GM23338 (cell line): Measurements from ENCODE around the gene NPL.

ENCODE experiments used
- CREB1 ChIP-seq: fragments of 250-450 bp; sonication (Bioruptor Pico); IDR thresholded peaks from 2 replicates; pipeline ENCODE4 v1.5.0; 2020; ENCODE audit warnings: low read depth, mild to moderate bottlenecking, moderate library complexity
- CTCF ChIP-seq, 2 experiments: fragments of 200-600 bp in 1 of 2; sonication (generic) in 1 of 2; conservative IDR thresholded peaks; 2 replicates each; pipeline versions ENCODE4 v1.5.1 to v1.6.1; 2016 to 2017; ENCODE audit warnings: antibody characterized with exemption in 2 of 2, low read depth in 2 of 2, mild to moderate bottlenecking in 2 of 2, moderate library complexity in 1 of 2
- EZH2 ChIP-seq: fragments of 200-600 bp; sonication (generic); IDR thresholded peaks from one replicate; pipeline ENCODE4 v1.8.0; 2017; ENCODE audit warnings: antibody characterized with exemption, mild to moderate bottlenecking, low read depth; ENCODE audit not compliant: unreplicated experiment
- EZH2phosphoT487 ChIP-seq: fragments of 200-600 bp; sonication (generic); IDR thresholded peaks from one replicate; pipeline ENCODE4 v1.8.1; 2018; ENCODE audit warnings: antibody characterized with exemption; ENCODE audit not compliant: unreplicated experiment
- REST ChIP-seq: IDR thresholded peaks from one replicate; pipeline ENCODE4 v1.6.1; 2018; ENCODE audit warnings: antibody characterized with exemption; ENCODE audit not compliant: unreplicated experiment
- ZNF331 ChIP-seq: fragments of 250-450 bp; sonication (Bioruptor Pico); IDR thresholded peaks from 2 replicates; pipeline ENCODE4 v1.5.0; 2020; ENCODE audit warnings: low read depth, mild to moderate bottlenecking, moderate library complexity

GRCh38 chr1:182794676-182795201 lies 5.2 kb downstream of the NPL start:
- TF ChIP-seq CTCF (conservative IDR thresholded peaks at IDR 0.05; ENCODE audit: low read depth in 2 of 2): no peak
- no peak for TF ChIP-seq ZNF331 (CRISPR knock-in tag)
- TF ChIP-seq EZH2phosphoT487: no peak
- TF ChIP-seq EZH2: no peak
- no peak for TF ChIP-seq REST
- TF ChIP-seq CREB1: no peak
